Duodenal mucosa (tissue), 2 donors: ENCODE measurements around the gene ARFGEF3.
"Not testable (repeated sequence)": the region's sequence is repeated elsewhere in the genome, so short reads cannot be mapped to it uniquely, and the experiment has no call there.

Experiments used
- H3K27ac ChIP-seq: one replicate; pipeline ENCODE4 v1.7.0; 2013; ENCODE audit warnings: low read depth, low read length
- H3K27me3 ChIP-seq, 2 donors: one replicate each; pipeline ENCODE4 v1.7.0; 2013; ENCODE audit warnings: low read length in 2 of 2, control low read depth in 1 of 2; ENCODE audit not compliant: insufficient read depth in 2 of 2, control insufficient read depth in 1 of 2
- H3K36me3 ChIP-seq, 2 donors: one replicate each; pipeline ENCODE4 v1.7.0; 2013; ENCODE audit warnings: low read length in 2 of 2, control low read depth in 1 of 2; ENCODE audit not compliant: insufficient read depth in 2 of 2, control insufficient read depth in 1 of 2
- H3K4me1 ChIP-seq, 2 donors: one replicate each; pipeline ENCODE4 v1.7.0; 2013; ENCODE audit warnings: low read length in 2 of 2, control low read depth in 1 of 2; ENCODE audit not compliant: insufficient read depth in 2 of 2, control insufficient read depth in 1 of 2
- H3K4me3 ChIP-seq, 2 donors: one replicate each; pipeline ENCODE4 v1.7.0; 2013; ENCODE audit warnings: low read length in 2 of 2, low read depth in 1 of 2
- H3K9ac ChIP-seq, 2 donors: one replicate each; pipeline ENCODE4 v1.7.0; 2013; ENCODE audit warnings: low read length in 2 of 2, low read depth in 1 of 2
- H3K9me3 ChIP-seq, 2 donors: one replicate each; pipeline ENCODE4 v1.7.0; 2013; ENCODE audit warnings: low read length in 2 of 2, control low read depth in 1 of 2; ENCODE audit not compliant: control insufficient read depth in 1 of 2

ARFGEF3 gene

GRCh38 chr6:138211601-138212000, 49.9 kb downstream of the ARFGEF3 start:
- Histone ChIP-seq H3K9ac (no peak overlapping the region), H3K27ac (no peak overlapping the region), H3K27me3 (no peaks in the 10 kb centered on the region)

GRCh38 chr6:138212530-138212929, 50.8 kb downstream of the ARFGEF3 start:
- not testable (repeated sequence) for H3K9ac ChIP-seq, H3K36me3 ChIP-seq, H3K27me3 ChIP-seq, H3K4me3 ChIP-seq, H3K27ac ChIP-seq, H3K9me3 ChIP-seq, H3K4me1 ChIP-seq

More at GRCh38 chr6:138211601-138212000, 49.9 kb downstream of the ARFGEF3 start:
- no peak overlapping the region for H3K4me3 ChIP-seq
- no peaks in the 10 kb centered on the region for H3K9me3 ChIP-seq
- no peaks in the 10 kb centered on the region for H3K36me3 ChIP-seq
- peaks cover 0 to 3% of the 10 kb centered on the region in 2 donors for H3K4me1 ChIP-seq

- H3K36me3 ChIP-seq = no peaks in the 10 kb centered on the region
- no peak overlapping the region for H3K9ac ChIP-seq
- H3K27ac ChIP-seq = no peak overlapping the region
These were observed 53.5 kb downstream of the ARFGEF3 start for GRCh38 chr6:138215093-138215782.

GRCh38 chr6:138218449-138218848, 56.7 kb downstream of the ARFGEF3 start, which contains the start of gene PBOV1:
Gene PBOV1, minus strand, starts transcription at chr6:138218491. Its CDS starts 96 bp downstream, at chr6:138218395.
- Histone ChIP-seq H3K9me3 (no peaks in the 10 kb centered on the region), H3K27ac (no peak within 1 kb of the TSS), H3K9ac (no peak within 1 kb of the TSS), H3K4me3 (no peak within 1 kb of the TSS), H3K4me1 (peaks cover 0 to 3% of the 10 kb centered on the region in 2 donors), H3K36me3 (no peaks in the 10 kb centered on the region), H3K27me3 (no peaks in the 10 kb centered on the region)

More at GRCh38 chr6:138215093-138215782, 53.5 kb downstream of the ARFGEF3 start:
- no peaks in the 10 kb centered on the region for H3K27me3 ChIP-seq
- H3K4me3 ChIP-seq = no peak overlapping the region
- peaks cover 0 to 3% of the 10 kb centered on the region in 2 donors for H3K4me1 ChIP-seq
- H3K9me3 ChIP-seq = no peaks in the 10 kb centered on the region

GRCh38 chr6:138219398-138219797, 57.7 kb downstream of the ARFGEF3 start:
- Histone ChIP-seq H3K36me3 (no peaks in the 10 kb centered on the region), H3K9ac (no peak overlapping the region), H3K4me1 (peaks cover 0 to 3% of the 10 kb centered on the region in 2 donors), H3K27ac (no peak overlapping the region), H3K9me3 (no peaks in the 10 kb centered on the region), H3K27me3 (no peaks in the 10 kb centered on the region), H3K4me3 (no peak overlapping the region)

- H3K27ac ChIP-seq = no peak overlapping the region
These were observed 58.2 kb downstream of the ARFGEF3 start for GRCh38 chr6:138219901-138220300.

GRCh38 chr6:138222901-138223546, 61.3 kb downstream of the ARFGEF3 start:
- H3K4me3 ChIP-seq = no peak overlapping the region
- H3K36me3 ChIP-seq = no peaks in the 10 kb centered on the region
- no peak overlapping the region for H3K27ac ChIP-seq
- no peaks in the 10 kb centered on the region for H3K9me3 ChIP-seq
- H3K4me1 ChIP-seq = peaks cover 4 to 15% of the 10 kb centered on the region in 2 donors
- no peak overlapping the region for H3K9ac ChIP-seq
- no peaks in the 10 kb centered on the region for H3K27me3 ChIP-seq

More at GRCh38 chr6:138219901-138220300, 58.2 kb downstream of the ARFGEF3 start:
- Histone ChIP-seq H3K9me3 (no peaks in the 10 kb centered on the region), H3K4me3 (no peak overlapping the region), H3K36me3 (no peaks in the 10 kb centered on the region), H3K27me3 (no peaks in the 10 kb centered on the region), H3K4me1 (peaks cover 0 to 2% of the 10 kb centered on the region in 2 donors), H3K9ac (no peak overlapping the region)

- H3K4me1 ChIP-seq = peaks cover 4 to 16% of the 10 kb centered on the region in 2 donors
- H3K4me3 ChIP-seq = no peak overlapping the region
- no peak overlapping the region for H3K27ac ChIP-seq
- no peaks in the 10 kb centered on the region for H3K27me3 ChIP-seq
- no peaks in the 10 kb centered on the region for H3K36me3 ChIP-seq
- no peak overlapping the region for H3K9ac ChIP-seq
- H3K9me3 ChIP-seq = no peaks in the 10 kb centered on the region
These were observed 64.2 kb downstream of the ARFGEF3 start for GRCh38 chr6:138225953-138226352.

- no peaks in the 10 kb centered on the region for H3K27me3 ChIP-seq
- no peak overlapping the region for H3K27ac ChIP-seq
- H3K4me3 ChIP-seq = peak overlapping the region; percentile 28 to 47
- peak overlapping the region; percentile 25 to 26 for H3K9ac ChIP-seq
- no peaks in the 10 kb centered on the region for H3K9me3 ChIP-seq
- H3K36me3 ChIP-seq = no peaks in the 10 kb centered on the region
- peaks cover 4 to 22% of the 10 kb centered on the region in 2 donors for H3K4me1 ChIP-seq
These were observed 65.1 kb downstream of the ARFGEF3 start for GRCh38 chr6:138226700-138227315.

GRCh38 chr6:138227316-138227781, 65.6 kb downstream of the ARFGEF3 start:
- Histone ChIP-seq H3K4me3 (peak overlapping the region; percentile 28 to 47), H3K4me1 (peaks cover 4 to 22% of the 10 kb centered on the region in 2 donors), H3K9ac (peak overlapping the region; percentile 25 to 26), H3K27me3 (no peaks in the 10 kb centered on the region), H3K9me3 (no peaks in the 10 kb centered on the region), H3K36me3 (no peaks in the 10 kb centered on the region), H3K27ac (no peak overlapping the region)
